SK-N-SH treated with all-trans-retinoic acid at 6 μM for 48 hours (cell line): Measurements from ENCODE around the gene GPR132.
"Not testable (repeated sequence)": the region's sequence is repeated elsewhere in the genome, so short reads cannot be mapped to it uniquely, and the experiment has no call there.

Experiments used
- ATAC-seq: fragments of 200-7000 bp; cut with Tn5 transposase; 3 replicates; pipeline ENCODE4 v1.9.1; 2020; ENCODE audit warnings: mild to moderate bottlenecking, moderate library complexity
- ARNTL ChIP-seq: fragments of 450-650 bp; formaldehyde crosslinking; IDR thresholded peaks from 2 replicates; pipeline ENCODE4 v1.5.0; 2020; ENCODE audit warnings: low read depth, mild to moderate bottlenecking, moderate library complexity, borderline replicate concordance
- CSDC2 ChIP-seq: fragments of 250-450 bp; sonication (Bioruptor Pico); IDR thresholded peaks from 2 replicates; pipeline ENCODE4 v1.5.0; 2020; ENCODE audit warnings: mild to moderate bottlenecking, moderate library complexity
- ISL1 ChIP-seq: fragments of 250-450 bp; sonication (Bioruptor Pico); IDR thresholded peaks from 2 replicates; pipeline ENCODE4 v2.1.2; 2022; ENCODE audit warnings: mild to moderate bottlenecking, moderate library complexity
- OSR1 ChIP-seq: fragments of 250-450 bp; sonication (Bioruptor Pico); IDR thresholded peaks from 2 replicates; pipeline ENCODE4 v1.8.0; 2022; ENCODE audit warnings: moderate library complexity, mild to moderate bottlenecking, inconsistent platforms
- PPARA ChIP-seq: fragments of 250-450 bp; sonication (Bioruptor Pico); IDR thresholded peaks from 2 replicates; pipeline ENCODE4 v1.5.0; 2020; ENCODE audit warnings: mild to moderate bottlenecking, borderline replicate concordance
- RARB ChIP-seq: fragments of 250-450 bp; sonication (Bioruptor Pico); IDR thresholded peaks from 2 replicates; pipeline ENCODE4 v1.8.0; 2021; ENCODE audit warnings: mild to moderate bottlenecking, moderate library complexity
- TOX ChIP-seq: fragments of 250-450 bp; sonication (Bioruptor Pico); IDR thresholded peaks from 2 replicates; pipeline ENCODE4 v1.8.0; 2021; ENCODE audit warnings: mild to moderate bottlenecking, moderate library complexity, borderline replicate concordance
- ZC3H10 ChIP-seq: fragments of 250-450 bp; sonication (Bioruptor Pico); IDR thresholded peaks from 2 replicates; pipeline ENCODE4 v1.5.1; 2021; ENCODE audit warnings: mild to moderate bottlenecking, moderate library complexity
- ZFP30 ChIP-seq: fragments of 450-650 bp; formaldehyde crosslinking; IDR thresholded peaks from 2 replicates; pipeline ENCODE4 v1.5.0; 2022; ENCODE audit warnings: mild to moderate bottlenecking, moderate library complexity
- ZNF70 ChIP-seq: fragments of 450-650 bp; formaldehyde crosslinking; IDR thresholded peaks from 2 replicates; pipeline ENCODE4 v1.5.0; 2020; ENCODE audit warnings: mild to moderate bottlenecking, moderate library complexity
- TF ChIP-seq, protein P1 (sequence below): fragments of 250-450 bp; sonication (Bioruptor Pico); IDR thresholded peaks from 2 replicates; pipeline ENCODE4 v1.5.1; 2020; ENCODE audit warnings: low read depth, mild to moderate bottlenecking, moderate library complexity
- TF ChIP-seq, protein P2 (sequence below): fragments of 250-450 bp; sonication (Bioruptor Pico); IDR thresholded peaks from 2 replicates; pipeline ENCODE4 v1.8.0; 2021; ENCODE audit warnings: low read depth, mild to moderate bottlenecking, moderate library complexity, borderline replicate concordance
- TF ChIP-seq, protein P3 (sequence below): fragments of 250-450 bp; sonication (Bioruptor Pico); IDR thresholded peaks from 2 replicates; pipeline ENCODE4 v1.5.1; 2021; ENCODE audit warnings: mild to moderate bottlenecking, moderate library complexity
- TF ChIP-seq, protein P4 (sequence below): fragments of 250-450 bp; sonication (Bioruptor Pico); IDR thresholded peaks from 2 replicates; pipeline ENCODE4 v1.5.0; 2020; ENCODE audit warnings: mild to moderate bottlenecking, moderate library complexity

The GPR132 gene, protein sequence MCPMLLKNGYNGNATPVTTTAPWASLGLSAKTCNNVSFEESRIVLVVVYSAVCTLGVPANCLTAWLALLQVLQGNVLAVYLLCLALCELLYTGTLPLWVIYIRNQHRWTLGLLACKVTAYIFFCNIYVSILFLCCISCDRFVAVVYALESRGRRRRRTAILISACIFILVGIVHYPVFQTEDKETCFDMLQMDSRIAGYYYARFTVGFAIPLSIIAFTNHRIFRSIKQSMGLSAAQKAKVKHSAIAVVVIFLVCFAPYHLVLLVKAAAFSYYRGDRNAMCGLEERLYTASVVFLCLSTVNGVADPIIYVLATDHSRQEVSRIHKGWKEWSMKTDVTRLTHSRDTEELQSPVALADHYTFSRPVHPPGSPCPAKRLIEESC

DNA sequence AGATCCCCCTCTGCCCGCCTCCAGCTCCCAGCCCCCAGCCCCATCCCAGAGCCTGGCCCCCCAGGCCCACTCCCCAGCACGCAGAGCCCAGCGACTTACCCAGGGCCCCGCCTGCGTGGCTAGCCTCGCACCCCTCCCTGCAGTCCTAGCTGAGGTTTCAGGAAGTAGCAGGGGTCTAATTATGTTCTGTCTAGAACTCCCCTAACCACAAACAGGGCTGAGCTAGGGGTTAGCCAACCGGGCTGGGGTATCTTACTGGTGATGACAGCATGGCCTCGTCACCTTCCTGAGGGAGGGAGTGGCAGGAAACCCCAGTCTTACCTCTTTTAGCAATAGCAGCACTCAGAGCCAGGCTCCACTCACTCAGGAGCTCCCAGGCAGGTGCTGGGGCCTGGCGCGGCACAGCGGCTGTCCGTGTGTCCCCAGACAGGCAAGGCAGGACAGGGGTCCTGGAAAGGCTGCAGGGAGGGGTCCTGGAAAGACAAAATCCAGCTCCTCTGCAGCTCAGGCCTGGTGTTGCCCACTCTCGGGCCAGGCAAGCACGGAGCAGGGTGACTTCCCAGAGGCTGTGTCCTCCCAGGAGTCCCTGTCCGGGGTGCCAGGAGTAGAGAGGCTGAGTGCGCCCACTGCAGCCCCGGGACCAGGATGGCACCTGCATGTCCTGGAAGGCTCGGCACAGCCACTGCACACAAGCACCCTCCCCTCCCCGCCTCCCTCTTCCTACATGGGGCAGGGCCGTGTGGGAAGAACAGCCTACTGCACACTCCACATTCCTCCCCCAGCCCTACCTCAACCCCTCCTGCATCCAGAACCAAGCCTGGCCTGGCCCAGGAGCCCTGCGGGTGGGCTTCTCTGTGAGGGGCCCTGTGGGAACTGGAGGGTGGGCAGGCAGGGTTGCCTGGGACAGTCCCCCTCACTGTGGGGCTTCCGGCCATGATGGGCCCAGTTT is at the start of gene GPR132:
GPR132 (minus strand) TSS at position 151 of the 949 bp plus-strand sequence. CDS start 10,010 bp downstream, outside the sequence.
- no peak for TF ChIP-seq TOX (CRISPR knock-in tag)
- TF ChIP-seq, all 23 proteins: peak for 0
- peak; percentile 6 for ATAC-seq

DNA sequence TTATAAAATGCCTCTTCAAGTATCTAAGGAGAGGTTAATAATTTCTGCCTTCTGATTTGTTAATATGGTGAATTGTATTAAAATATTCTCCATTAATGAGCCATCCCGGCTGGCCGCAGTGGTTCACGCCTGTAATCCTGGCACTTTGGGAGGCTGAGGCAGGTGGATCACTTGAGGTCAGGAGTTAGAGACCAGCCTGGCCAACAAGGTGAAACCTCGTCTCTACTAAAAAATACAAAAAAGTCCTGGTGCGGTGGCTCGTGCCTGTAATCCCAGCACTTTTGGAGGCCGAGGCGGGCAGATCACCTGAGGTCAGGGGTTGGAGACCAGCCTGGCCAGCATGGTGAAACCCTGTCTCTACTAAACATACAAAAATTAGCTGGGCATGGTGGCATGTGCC is 44.0 kb upstream of the GPR132 start:
- not testable (repeated sequence) for ATAC-seq

DNA sequence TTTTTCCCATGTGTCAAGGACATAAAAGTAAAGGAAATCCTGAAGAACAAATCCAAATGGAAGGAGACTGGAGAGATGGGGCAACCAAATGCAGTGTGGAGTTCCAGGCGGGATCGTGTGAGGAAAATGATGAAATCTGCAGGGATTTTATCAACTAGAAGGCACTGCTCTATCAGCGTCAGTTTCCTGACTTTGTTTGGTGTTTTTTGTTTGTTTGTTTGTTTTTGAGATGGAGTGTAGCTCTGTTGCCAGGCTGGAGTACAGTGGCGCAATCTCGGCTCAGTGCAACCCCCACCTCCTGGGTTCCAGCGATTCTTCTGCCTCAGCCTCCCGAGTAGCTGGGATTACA is 43.3 kb upstream of the GPR132 start:
- TF ChIP-seq, protein P1, sequence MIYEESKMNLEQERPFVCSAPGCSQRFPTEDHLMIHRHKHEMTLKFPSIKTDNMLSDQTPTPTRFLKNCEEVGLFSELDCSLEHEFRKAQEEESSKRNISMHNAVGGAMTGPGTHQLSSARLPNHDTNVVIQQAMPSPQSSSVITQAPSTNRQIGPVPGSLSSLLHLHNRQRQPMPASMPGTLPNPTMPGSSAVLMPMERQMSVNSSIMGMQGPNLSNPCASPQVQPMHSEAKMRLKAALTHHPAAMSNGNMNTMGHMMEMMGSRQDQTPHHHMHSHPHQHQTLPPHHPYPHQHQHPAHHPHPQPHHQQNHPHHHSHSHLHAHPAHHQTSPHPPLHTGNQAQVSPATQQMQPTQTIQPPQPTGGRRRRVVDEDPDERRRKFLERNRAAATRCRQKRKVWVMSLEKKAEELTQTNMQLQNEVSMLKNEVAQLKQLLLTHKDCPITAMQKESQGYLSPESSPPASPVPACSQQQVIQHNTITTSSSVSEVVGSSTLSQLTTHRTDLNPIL (CRISPR knock-in tag) = no peak
- TF ChIP-seq RARB (CRISPR knock-in tag) (no peak), ARNTL (CRISPR knock-in tag) (no peak), ISL1 (CRISPR knock-in tag) (no peak), CSDC2 (CRISPR knock-in tag) (no peak), TOX (CRISPR knock-in tag) (no peak), OSR1 (CRISPR knock-in tag) (no peak), ZC3H10 (CRISPR knock-in tag) (no peak)
- TF ChIP-seq, protein P2, sequence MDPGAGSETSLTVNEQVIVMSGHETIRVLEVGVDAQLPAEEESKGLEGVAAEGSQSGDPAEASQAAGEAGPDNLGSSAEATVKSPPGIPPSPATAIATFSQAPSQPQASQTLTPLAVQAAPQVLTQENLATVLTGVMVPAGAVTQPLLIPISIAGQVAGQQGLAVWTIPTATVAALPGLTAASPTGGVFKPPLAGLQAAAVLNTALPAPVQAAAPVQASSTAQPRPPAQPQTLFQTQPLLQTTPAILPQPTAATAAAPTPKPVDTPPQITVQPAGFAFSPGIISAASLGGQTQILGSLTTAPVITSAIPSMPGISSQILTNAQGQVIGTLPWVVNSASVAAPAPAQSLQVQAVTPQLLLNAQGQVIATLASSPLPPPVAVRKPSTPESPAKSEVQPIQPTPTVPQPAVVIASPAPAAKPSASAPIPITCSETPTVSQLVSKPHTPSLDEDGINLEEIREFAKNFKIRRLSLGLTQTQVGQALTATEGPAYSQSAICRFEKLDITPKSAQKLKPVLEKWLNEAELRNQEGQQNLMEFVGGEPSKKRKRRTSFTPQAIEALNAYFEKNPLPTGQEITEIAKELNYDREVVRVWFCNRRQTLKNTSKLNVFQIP (CRISPR knock-in tag) = no peak
- TF ChIP-seq, protein P3, sequence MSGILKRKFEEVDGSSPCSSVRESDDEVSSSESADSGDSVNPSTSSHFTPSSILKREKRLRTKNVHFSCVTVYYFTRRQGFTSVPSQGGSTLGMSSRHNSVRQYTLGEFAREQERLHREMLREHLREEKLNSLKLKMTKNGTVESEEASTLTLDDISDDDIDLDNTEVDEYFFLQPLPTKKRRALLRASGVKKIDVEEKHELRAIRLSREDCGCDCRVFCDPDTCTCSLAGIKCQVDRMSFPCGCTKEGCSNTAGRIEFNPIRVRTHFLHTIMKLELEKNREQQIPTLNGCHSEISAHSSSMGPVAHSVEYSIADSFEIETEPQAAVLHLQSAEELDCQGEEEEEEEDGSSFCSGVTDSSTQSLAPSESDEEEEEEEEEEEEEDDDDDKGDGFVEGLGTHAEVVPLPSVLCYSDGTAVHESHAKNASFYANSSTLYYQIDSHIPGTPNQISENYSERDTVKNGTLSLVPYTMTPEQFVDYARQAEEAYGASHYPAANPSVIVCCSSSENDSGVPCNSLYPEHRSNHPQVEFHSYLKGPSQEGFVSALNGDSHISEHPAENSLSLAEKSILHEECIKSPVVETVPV (CRISPR knock-in tag) = no peak
- no peak for ATAC-seq

DNA sequence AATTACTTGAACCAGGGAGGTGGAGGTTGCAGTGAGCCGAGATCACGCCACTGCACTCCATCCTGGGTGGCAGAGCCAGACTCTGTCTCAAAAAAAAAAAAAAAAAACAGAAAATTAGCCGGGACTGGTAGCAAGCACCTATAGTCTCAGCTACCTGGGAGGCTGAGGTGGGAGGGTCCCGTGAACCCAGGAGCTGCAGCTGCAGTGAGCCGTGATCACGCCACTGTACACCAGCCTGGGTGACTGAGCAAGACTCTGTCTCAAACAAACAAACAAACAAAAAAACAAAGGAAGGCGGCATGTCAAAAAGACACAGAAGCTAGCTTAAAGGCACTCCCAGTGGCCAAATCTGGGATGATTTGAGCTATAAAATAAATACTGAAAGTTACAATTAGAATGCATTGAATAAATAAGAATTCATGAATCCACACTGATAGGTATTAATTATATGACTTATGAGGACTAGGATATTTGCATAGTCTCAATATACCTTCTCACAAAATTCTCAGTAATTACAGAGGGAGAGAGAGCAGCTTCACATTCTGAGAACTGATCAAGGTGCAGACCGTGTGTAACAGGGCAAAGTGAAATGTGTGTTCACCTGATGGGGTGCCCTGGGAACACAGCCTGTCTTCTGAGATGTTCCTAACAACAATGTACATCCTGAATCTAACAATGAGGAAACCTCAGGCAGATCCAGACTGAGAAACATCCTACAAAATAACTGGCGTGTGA is 42.7 kb upstream of the GPR132 start:
- TF ChIP-seq, protein P2 (CRISPR knock-in tag) = no peak
- TF ChIP-seq PPARA (CRISPR knock-in tag) (no peak), ZNF70 (CRISPR knock-in tag) (no peak), ZFP30 (CRISPR knock-in tag) (no peak), TOX (CRISPR knock-in tag) (no peak), ISL1 (CRISPR knock-in tag) (no peak)
- TF ChIP-seq, protein P3 (CRISPR knock-in tag) = no peak
- TF ChIP-seq, protein P1 (CRISPR knock-in tag) = no peak
- TF ChIP-seq, protein P4, sequence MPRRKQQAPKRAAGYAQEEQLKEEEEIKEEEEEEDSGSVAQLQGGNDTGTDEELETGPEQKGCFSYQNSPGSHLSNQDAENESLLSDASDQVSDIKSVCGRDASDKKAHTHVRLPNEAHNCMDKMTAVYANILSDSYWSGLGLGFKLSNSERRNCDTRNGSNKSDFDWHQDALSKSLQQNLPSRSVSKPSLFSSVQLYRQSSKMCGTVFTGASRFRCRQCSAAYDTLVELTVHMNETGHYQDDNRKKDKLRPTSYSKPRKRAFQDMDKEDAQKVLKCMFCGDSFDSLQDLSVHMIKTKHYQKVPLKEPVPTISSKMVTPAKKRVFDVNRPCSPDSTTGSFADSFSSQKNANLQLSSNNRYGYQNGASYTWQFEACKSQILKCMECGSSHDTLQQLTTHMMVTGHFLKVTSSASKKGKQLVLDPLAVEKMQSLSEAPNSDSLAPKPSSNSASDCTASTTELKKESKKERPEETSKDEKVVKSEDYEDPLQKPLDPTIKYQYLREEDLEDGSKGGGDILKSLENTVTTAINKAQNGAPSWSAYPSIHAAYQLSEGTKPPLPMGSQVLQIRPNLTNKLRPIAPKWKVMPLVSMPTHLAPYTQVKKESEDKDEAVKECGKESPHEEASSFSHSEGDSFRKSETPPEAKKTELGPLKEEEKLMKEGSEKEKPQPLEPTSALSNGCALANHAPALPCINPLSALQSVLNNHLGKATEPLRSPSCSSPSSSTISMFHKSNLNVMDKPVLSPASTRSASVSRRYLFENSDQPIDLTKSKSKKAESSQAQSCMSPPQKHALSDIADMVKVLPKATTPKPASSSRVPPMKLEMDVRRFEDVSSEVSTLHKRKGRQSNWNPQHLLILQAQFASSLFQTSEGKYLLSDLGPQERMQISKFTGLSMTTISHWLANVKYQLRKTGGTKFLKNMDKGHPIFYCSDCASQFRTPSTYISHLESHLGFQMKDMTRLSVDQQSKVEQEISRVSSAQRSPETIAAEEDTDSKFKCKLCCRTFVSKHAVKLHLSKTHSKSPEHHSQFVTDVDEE = no peak
- no peak for ATAC-seq
